GM10266 (cell line): ENCODE measurements around the gene RAPGEFL1.

Experiments
- DNase-seq: peaks from one replicate; pipeline ENCODE4 v3.0.0; 2012; ENCODE audit errors: extremely low spot score
- CTCF ChIP-seq: IDR thresholded peaks from 2 replicates; pipeline ENCODE4 v1.5.1; 2012; ENCODE audit warnings: mild to moderate bottlenecking, low read depth; ENCODE audit not compliant: control insufficient read depth, insufficient read depth; ENCODE audit errors: missing control alignments

The RAPGEFL1 gene

GRCh38 chr17:40159456-40159855 lies 17.8 kb upstream of the RAPGEFL1 start:
- DNase-seq = no peak
- TF ChIP-seq CTCF = no peak

GRCh38 chr17:40167685-40168261 lies 9.5 kb upstream of the RAPGEFL1 start:
- no peak for DNase-seq
- TF ChIP-seq CTCF = no peak

- DNase-seq = peak; percentile 67
- TF ChIP-seq CTCF = peak; percentile 78
These were observed 8.9 kb upstream of the RAPGEFL1 start for GRCh38 chr17:40168262-40168832.

- no peak for DNase-seq
- no peak for TF ChIP-seq CTCF
These were observed 6.9 kb upstream of the RAPGEFL1 start for GRCh38 chr17:40170325-40170724.

GRCh38 chr17:40171750-40172149 lies 5.5 kb upstream of the RAPGEFL1 start:
- DNase-seq = no peak
- TF ChIP-seq CTCF = no peak

GRCh38 chr17:40173091-40173777 lies 4.0 kb upstream of the RAPGEFL1 start:
- no peak for DNase-seq
- TF ChIP-seq CTCF = no peak

- DNase-seq = no peak
- no peak for TF ChIP-seq CTCF
These were observed 3.5 kb upstream of the RAPGEFL1 start for GRCh38 chr17:40173778-40174135.
